Osteoblast (primary cell): Measurements from ENCODE around the gene TNPO2. TPM values are rescaled to one million over a fixed set of nuclear protein-coding genes. Genes with fewer than 3 reads are reported as not detected.

Experiments used
- DNase-seq: peaks from one replicate; pipeline ENCODE4 v3.0.0; 2011; ENCODE audit warnings: low spot score, mixed read lengths; ENCODE audit not compliant: insufficient read length; ENCODE audit errors: missing footprints
- H2AFZ ChIP-seq: 2 replicates; pipeline ENCODE4 v1.6.0; 2011; ENCODE audit warnings: mild to moderate bottlenecking, low read length
- H3K27ac ChIP-seq: 2 replicates; pipeline ENCODE4 v1.5.1; 2011; ENCODE audit warnings: mild to moderate bottlenecking, low read depth, low read length, moderate library complexity
- H3K27me3 ChIP-seq: 2 replicates; pipeline ENCODE4 v1.6.0; 2012; ENCODE audit warnings: mild to moderate bottlenecking, control low read depth, inconsistent platforms, low read length, moderate library complexity; ENCODE audit not compliant: insufficient read depth
- H3K36me3 ChIP-seq: 2 replicates; pipeline ENCODE4 v1.5.1; 2011; ENCODE audit warnings: mild to moderate bottlenecking, low read length, control low read depth, moderate library complexity; ENCODE audit not compliant: insufficient read depth
- H3K4me1 ChIP-seq: 2 replicates; pipeline ENCODE4 v1.5.1; 2011; ENCODE audit warnings: mild to moderate bottlenecking, low read length, control low read depth, moderate library complexity; ENCODE audit not compliant: insufficient read depth
- H3K4me2 ChIP-seq: 2 replicates; pipeline ENCODE4 v1.6.0; 2011; ENCODE audit warnings: mild to moderate bottlenecking, low read length; ENCODE audit not compliant: insufficient read depth
- H3K4me3 ChIP-seq: fragments of 200-600 bp; sonication (generic); 3 replicates; pipeline ENCODE4 v1.5.1; 2012; ENCODE audit warnings: mild to moderate bottlenecking, low read length, inconsistent platforms; ENCODE audit not compliant: insufficient read depth
- H3K79me2 ChIP-seq: 2 replicates; pipeline ENCODE4 v1.6.0; 2012; ENCODE audit warnings: mild to moderate bottlenecking, low read length, control low read depth, inconsistent platforms; ENCODE audit not compliant: insufficient read depth
- H3K9me3 ChIP-seq: 2 replicates; pipeline ENCODE4 v1.5.1; 2011; ENCODE audit warnings: low read depth, low read length, control low read depth
- H4K20me1 ChIP-seq: 2 replicates; pipeline ENCODE4 v1.6.0; 2012; ENCODE audit warnings: mild to moderate bottlenecking, low read length, control low read depth; ENCODE audit not compliant: insufficient read depth
- total RNA-seq: library from RNA; depleted of rRNA; stranded (reverse); fragments of >200 nt; gene quantifications from 2 replicates; pipeline ENCODE4 v1.2.3, GENCODE V29; 2012
- TF ChIP-seq, protein P1 (sequence below): IDR thresholded peaks from 2 replicates; pipeline ENCODE4 v1.5.1; 2011; ENCODE audit warnings: mild to moderate bottlenecking, low read depth, low read length, moderate library complexity; ENCODE audit errors: extremely low read depth

The TNPO2 gene
- total RNA-seq, 1 donor = 36.6 TPM

- H3K27ac ChIP-seq = no peak overlapping the region
- no peak overlapping the region for H2AFZ ChIP-seq
- H3K79me2 ChIP-seq = no peaks in the 10 kb centered on the region
- TF ChIP-seq, protein P1, sequence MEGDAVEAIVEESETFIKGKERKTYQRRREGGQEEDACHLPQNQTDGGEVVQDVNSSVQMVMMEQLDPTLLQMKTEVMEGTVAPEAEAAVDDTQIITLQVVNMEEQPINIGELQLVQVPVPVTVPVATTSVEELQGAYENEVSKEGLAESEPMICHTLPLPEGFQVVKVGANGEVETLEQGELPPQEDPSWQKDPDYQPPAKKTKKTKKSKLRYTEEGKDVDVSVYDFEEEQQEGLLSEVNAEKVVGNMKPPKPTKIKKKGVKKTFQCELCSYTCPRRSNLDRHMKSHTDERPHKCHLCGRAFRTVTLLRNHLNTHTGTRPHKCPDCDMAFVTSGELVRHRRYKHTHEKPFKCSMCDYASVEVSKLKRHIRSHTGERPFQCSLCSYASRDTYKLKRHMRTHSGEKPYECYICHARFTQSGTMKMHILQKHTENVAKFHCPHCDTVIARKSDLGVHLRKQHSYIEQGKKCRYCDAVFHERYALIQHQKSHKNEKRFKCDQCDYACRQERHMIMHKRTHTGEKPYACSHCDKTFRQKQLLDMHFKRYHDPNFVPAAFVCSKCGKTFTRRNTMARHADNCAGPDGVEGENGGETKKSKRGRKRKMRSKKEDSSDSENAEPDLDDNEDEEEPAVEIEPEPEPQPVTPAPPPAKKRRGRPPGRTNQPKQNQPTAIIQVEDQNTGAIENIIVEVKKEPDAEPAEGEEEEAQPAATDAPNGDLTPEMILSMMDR = no peak
- no peak overlapping the region for H3K4me3 ChIP-seq
- peak; percentile 93 for DNase-seq
- H3K4me1 ChIP-seq = peaks cover 14% of the 10 kb centered on the region
- no peaks in the 10 kb centered on the region for H4K20me1 ChIP-seq
- no peaks in the 10 kb centered on the region for H3K9me3 ChIP-seq
- no peak overlapping the region for H3K4me2 ChIP-seq
- peaks cover 10% of the 10 kb centered on the region for H3K36me3 ChIP-seq
- peaks cover 22% of the 10 kb centered on the region for H3K27me3 ChIP-seq
Observed at GRCh38 chr19:12750851-12751250, 27.1 kb upstream of the TNPO2 start.

GRCh38 chr19:12749938-12750521 is 26.3 kb upstream of the TNPO2 start:
- H3K27me3 ChIP-seq = peaks cover 22% of the 10 kb centered on the region
- peaks cover 17% of the 10 kb centered on the region for H3K36me3 ChIP-seq
- no peaks in the 10 kb centered on the region for H4K20me1 ChIP-seq
- peak overlapping the region; percentile 46 for H3K4me2 ChIP-seq
- DNase-seq = peak; percentile 90
- H3K4me1 ChIP-seq = peaks cover 14% of the 10 kb centered on the region
- no peak overlapping the region for H2AFZ ChIP-seq
- H3K27ac ChIP-seq = no peak overlapping the region
- H3K9me3 ChIP-seq = no peaks in the 10 kb centered on the region
- TF ChIP-seq, protein P1 = no peak
- peak overlapping the region; percentile 14 for H3K4me3 ChIP-seq
- no peaks in the 10 kb centered on the region for H3K79me2 ChIP-seq

DNA sequence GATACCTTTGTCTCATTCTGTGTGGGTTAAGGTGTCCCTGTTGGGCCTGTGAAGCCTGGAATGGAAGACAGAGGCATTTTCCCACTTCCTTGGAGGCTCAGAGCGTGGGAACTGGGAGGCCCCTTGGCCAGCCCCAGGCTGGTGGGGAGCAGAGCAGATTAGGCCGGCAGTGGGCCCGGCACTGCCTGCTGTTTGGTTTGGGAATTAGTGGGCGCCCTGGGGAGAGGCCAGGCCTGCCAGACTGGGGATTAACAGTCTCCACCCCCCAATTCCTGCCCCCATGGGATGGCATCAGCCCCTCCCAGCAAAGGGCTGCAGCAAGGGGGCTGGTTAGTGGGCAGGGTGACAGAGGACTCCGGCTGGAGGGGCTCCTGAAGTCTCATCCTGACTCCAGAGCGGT is 24.8 kb upstream of the TNPO2 start:
- H3K79me2 ChIP-seq = no peaks in the 10 kb centered on the region
- no peak overlapping the region for H2AFZ ChIP-seq
- peak; percentile 77 for DNase-seq
- no peaks in the 10 kb centered on the region for H3K9me3 ChIP-seq
- peaks cover 20% of the 10 kb centered on the region for H3K36me3 ChIP-seq
- no peak overlapping the region for H3K4me2 ChIP-seq
- no peak overlapping the region for H3K4me3 ChIP-seq
- H3K27me3 ChIP-seq = peaks cover 22% of the 10 kb centered on the region
- TF ChIP-seq, protein P1 = no peak
- H3K4me1 ChIP-seq = peaks cover 14% of the 10 kb centered on the region
- H4K20me1 ChIP-seq = no peaks in the 10 kb centered on the region
- H3K27ac ChIP-seq = no peak overlapping the region

DNA sequence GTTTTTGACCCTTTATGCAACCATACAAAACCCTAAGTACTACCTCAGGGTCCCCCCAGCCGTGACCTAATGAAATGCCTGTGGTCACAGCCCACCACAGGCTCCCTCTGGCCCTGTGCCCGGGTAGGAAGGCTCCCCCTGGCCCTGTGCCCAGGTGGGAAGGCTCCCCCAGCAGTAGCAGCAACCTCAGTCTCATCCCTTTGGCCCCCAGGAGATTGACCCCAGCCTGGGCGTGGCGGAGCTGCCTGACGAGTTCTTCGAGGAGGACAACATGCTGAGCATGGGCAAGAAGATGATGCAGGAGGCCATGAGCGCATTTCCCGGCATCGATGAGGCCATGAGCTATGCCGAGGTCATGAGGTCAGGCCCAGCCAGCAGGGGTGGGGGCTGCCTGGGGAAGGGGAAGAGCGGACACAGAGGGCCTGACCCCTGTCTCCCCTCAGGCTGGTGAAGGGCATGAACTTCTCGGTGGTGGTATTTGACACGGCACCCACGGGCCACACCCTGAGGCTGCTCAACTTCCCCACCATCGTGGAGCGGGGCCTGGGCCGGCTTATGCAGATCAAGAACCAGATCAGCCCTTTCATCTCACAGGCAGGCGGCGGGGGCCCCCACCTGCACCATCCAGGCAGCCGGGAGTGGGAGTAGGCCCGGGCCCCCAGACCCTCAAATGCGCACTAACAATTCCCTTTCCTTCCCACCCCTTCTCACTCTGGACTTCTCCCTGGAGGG is 21.6 kb upstream of the TNPO2 start:
- Histone ChIP-seq H2AFZ (no peak overlapping the region), H3K4me2 (no peak overlapping the region), H3K4me1 (peaks cover 9% of the 10 kb centered on the region), H4K20me1 (no peaks in the 10 kb centered on the region), H3K9me3 (no peaks in the 10 kb centered on the region), H3K27ac (no peak overlapping the region), H3K79me2 (no peaks in the 10 kb centered on the region), H3K36me3 (peaks cover 22% of the 10 kb centered on the region), H3K4me3 (no peak overlapping the region), H3K27me3 (peaks cover 4% of the 10 kb centered on the region)
- DNase-seq = peak; percentile 55
- TF ChIP-seq, protein P1 = no peak
